C4-2B (cell line): Measurements from ENCODE around the gene EXOC3L1.
A peak's percentile ranks its signal among the peaks of the same experiment; 100 is the strongest.

Experiments used
- H3K27ac ChIP-seq: fragments of 450-650 bp; 2 replicates; pipeline ENCODE4 v1.5.1; 2017
- ZFX ChIP-seq: fragments of 450-650 bp; IDR thresholded peaks from 2 replicates; pipeline ENCODE4 v1.6.1; 2017
- TF ChIP-seq, protein P1 (sequence below): fragments of 450-650 bp; conservative IDR thresholded peaks from 2 replicates; pipeline ENCODE4 v1.5.1; 2017; ENCODE audit warnings: mild to moderate bottlenecking

The EXOC3L1 gene

DNA sequence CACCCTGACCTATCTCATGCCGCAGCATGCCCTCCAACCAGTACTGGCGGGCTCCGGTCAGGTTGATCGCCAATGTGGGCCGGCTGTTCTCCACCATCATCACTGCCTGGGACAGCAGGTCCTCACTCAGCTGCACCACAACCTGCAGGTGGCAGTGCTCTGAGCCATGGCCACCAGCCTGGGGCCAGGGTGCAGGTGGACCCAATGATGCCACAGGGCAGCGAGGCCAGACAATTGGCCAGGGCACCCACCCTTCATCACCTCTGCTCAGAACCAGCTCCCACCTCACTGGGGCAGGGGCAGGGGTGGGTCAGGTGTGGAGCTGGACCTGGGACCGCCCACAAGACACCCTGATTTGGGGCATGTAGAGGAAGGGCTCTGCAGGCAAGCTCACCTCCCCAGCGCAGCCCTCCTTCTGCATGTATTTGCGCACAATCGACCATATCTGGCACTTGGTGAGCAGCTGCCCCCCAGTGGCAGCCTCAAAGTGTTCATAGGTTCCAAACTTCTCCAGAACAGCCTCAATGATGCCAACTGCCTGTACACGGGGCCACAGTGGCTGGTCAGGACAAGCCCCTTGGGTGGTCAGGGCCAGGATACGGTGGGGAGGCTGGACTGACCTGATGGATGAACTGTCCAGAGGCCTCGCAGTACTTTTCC lies 10.4 kb downstream of the EXOC3L1 start:
- H3K27ac ChIP-seq, result peak overlapping the region; percentile 83
- no peak for TF ChIP-seq ZFX
- TF ChIP-seq, protein P1, sequence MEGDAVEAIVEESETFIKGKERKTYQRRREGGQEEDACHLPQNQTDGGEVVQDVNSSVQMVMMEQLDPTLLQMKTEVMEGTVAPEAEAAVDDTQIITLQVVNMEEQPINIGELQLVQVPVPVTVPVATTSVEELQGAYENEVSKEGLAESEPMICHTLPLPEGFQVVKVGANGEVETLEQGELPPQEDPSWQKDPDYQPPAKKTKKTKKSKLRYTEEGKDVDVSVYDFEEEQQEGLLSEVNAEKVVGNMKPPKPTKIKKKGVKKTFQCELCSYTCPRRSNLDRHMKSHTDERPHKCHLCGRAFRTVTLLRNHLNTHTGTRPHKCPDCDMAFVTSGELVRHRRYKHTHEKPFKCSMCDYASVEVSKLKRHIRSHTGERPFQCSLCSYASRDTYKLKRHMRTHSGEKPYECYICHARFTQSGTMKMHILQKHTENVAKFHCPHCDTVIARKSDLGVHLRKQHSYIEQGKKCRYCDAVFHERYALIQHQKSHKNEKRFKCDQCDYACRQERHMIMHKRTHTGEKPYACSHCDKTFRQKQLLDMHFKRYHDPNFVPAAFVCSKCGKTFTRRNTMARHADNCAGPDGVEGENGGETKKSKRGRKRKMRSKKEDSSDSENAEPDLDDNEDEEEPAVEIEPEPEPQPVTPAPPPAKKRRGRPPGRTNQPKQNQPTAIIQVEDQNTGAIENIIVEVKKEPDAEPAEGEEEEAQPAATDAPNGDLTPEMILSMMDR, result peak; percentile 45

DNA sequence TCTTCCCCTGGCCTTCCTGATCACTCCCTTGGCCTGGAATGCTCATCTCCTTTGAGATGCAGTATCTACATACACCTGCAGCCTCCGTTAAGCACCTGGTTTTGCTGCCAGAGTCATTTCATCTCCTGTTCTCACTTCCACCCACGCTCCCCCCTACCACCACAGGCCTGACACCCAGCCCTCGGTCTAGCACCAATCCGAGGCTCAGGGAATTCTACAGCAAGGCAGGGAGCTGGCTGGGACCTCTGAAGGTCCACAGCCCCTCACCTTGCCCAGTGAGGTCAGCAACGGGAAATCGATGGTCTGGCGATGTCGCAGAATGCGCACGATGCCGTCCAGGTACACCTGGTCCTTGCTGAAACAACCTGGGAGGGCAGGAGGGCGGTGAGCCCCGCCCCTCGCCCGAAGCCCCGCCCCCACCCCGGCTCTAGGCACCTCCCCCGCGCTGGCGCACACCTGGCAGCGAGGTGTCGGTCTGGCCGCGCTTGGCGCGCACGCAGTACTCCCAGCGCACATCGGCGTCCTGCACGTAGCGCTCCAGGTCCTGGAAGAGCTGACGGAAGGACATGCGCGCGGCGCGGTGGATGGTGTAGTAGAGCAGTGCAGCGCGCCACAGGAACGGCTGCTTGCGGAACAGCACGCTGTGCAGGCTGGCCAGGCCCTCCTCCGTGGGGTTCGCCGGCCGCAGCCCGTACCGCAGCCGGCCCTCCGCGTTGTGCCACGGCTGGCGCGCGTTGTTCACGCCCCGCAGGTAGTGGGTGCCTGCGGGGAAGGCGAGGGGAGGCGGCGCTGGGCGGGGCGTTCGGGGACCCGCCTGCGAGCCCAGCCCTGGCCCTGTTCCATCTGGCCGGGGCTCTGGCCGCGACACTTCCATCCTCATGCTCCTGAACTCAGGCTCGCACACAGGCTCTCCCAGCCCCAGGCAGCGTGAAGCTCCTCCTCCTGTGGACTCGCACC lies 11.9 kb downstream of the EXOC3L1 start:
- TF ChIP-seq, protein P1, result no peak; the same call in 1 of the 2 replicates
- no peak for TF ChIP-seq ZFX
- peak overlapping the region; percentile 83 for H3K27ac ChIP-seq

DNA sequence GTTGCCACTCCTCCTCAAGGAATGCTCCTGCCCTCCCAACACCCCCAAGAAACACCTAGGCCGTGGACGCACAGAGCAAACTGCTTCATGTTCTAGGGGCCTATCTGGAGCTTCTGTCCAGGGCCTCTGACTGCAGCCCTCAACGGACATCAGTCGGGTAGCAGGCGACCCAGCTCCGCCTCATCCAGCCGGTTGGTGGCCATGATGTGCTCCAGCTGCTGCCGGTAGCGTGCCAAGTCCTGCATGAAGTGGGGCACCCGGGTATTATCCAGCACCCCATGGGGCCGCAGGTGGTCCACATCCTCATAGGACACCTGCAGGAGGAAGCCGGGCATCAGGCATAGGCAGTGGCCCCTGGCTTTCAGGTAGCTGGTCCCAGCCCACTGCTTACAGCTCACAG lies 13.3 kb downstream of the EXOC3L1 start:
- TF ChIP-seq, protein P1, result no peak
- TF ChIP-seq ZFX, result no peak
- no peak overlapping the region; the same call in 1 of the 2 replicates for H3K27ac ChIP-seq

DNA sequence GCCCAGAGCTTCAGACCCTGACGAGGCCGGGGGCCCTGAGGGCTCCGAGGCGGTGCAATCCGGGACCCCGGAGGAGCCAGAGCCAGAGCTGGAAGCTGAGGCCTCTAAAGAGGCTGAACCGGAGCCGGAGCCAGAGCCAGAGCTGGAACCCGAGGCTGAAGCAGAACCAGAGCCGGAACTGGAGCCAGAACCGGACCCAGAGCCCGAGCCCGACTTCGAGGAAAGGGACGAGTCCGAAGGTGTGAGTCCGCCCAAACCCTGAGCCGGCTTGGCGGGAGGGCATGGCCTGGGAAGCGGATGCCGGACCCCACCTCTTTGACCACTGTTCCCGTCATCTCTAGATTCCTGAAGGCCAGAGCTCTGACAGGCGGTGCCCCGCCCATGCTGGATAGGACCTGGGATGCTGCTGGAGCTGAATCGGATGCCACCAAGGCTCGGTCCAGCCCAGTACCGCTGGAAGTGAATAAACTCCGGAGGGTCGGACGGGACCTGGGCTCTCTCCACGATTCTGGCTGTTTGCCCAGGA lies 15.2 kb downstream of the EXOC3L1 start:
- TF ChIP-seq ZFX, result no peak
- TF ChIP-seq, protein P1, result no peak
- H3K27ac ChIP-seq, result peak overlapping the region; percentile 86

DNA sequence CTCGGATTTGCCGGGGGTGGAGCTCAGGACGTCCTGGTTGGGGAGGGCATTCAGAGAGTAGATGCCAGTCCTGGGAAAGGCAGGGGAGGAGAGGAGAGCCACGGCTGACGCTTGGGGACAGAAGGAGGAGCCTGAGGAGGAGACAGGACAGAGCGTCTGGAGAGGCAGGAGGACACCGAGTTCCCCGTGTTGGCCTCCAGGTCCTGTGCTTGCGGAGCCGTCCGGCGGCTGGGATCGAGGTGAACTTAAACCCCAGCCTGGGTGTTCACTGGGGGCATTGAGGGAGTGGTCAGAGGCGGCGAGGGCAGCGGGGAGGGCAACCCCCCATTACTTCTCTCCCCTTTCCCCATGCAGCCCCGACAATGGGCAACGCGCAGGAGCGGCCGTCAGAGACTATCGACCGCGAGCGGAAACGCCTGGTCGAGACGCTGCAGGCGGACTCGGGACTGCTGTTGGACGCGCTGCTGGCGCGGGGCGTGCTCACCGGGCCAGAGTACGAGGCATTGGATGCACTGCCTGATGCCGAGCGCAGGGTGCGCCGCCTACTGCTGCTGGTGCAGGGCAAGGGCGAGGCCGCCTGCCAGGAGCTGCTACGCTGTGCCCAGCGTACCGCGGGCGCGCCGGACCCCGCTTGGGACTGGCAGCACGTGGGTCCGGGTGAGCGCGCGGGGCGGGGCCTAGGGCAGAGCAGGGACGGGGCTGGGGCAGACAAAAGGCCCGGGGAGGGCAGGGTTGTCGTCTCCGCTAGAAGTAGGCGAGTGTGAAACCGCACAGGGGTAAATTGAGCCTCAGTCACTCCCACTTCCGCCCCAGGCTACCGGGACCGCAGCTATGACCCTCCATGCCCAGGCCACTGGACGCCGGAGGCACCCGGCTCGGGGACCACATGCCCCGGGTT lies 15.9 kb downstream of the EXOC3L1 start:
- H3K27ac ChIP-seq, result peak overlapping the region; percentile 86
- 0 out of 2 replicates have a peak, but pooled peaks have one; percentile 21 for TF ChIP-seq ZFX
- TF ChIP-seq, protein P1, result peak; percentile 40

DNA sequence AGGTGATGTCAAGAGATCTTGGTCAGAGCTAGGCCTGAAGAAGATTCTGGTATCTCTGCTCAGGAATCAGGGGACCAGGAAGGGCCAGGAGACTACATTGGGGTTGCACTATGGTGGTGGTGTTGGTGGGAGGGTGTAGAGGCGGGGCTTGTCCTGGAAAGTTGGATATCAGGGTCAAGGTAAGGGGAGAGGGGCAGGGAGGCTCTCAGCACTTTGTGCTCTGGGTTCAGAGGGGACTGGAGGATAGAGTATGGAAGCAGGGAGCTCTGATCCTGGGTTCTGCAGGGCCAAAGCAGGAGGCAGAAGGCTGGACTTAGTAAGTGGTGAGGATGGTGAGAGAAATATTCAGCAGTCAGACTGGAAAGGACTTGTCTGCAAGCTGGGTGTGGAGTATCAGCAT lies 16.6 kb downstream of the EXOC3L1 start:
- TF ChIP-seq, protein P1, result no peak
- H3K27ac ChIP-seq, result peak overlapping the region; percentile 86
